Fibroblast of pulmonary artery (primary cell): Measurements from ENCODE around the gene MSLN.

Experiments
- DNase-seq: peaks from one replicate; pipeline ENCODE4 v3.0.0-alpha.2; 2010; ENCODE audit warnings: low read depth
- H3K4me3 ChIP-seq: replicated peaks from 2 replicates; pipeline ENCODE4 v1.5.1; 2011; ENCODE audit warnings: low read depth, mild to moderate bottlenecking, control low read depth, low read length, moderate library complexity
- CTCF ChIP-seq: IDR thresholded peaks from 2 replicates; pipeline ENCODE4 v1.5.1; 2011; ENCODE audit warnings: mild to moderate bottlenecking, control low read depth, low read length, inconsistent platforms; ENCODE audit errors: missing control alignments

MSLN gene

GRCh38 chr16:791131-791530 is 30.6 kb downstream of the MSLN start:
- no peak for DNase-seq
- no peak overlapping the region for H3K4me3 ChIP-seq
- no peak for TF ChIP-seq CTCF

GRCh38 chr16:792221-792995 is 31.9 kb downstream of the MSLN start:
- no peak for TF ChIP-seq CTCF
- H3K4me3 ChIP-seq: no peak overlapping the region
- no peak for DNase-seq

DNA sequence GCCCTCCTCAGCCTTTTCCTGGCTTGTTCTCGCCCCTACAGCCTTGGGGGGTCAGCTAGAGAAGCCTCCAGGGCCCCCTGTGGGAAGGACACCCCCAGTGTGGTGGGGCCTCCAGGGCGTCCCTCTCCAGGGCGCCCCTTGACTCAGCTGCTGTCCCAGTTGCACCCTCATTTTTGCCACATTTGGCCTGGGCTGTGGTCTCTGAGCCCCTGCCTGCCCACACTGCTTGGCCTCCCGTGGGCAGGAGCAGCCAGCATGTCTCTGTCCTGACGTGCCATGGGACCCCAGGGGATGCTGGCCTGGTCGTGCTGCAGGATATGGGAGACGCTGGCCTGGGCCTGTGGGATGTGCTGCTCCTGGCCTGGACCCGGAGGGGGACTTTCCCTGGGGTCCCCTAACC is 32.9 kb downstream of the MSLN start:
- no peak for TF ChIP-seq CTCF
- no peak for DNase-seq

GRCh38 chr16:794091-794822 is 33.7 kb downstream of the MSLN start:
- no peak for DNase-seq
- H3K4me3 ChIP-seq: no peak overlapping the region
- TF ChIP-seq CTCF: no peak

More for the DNA sequence above, 32.9 kb downstream of the MSLN start:
- H3K4me3 ChIP-seq: no peak overlapping the region

DNA sequence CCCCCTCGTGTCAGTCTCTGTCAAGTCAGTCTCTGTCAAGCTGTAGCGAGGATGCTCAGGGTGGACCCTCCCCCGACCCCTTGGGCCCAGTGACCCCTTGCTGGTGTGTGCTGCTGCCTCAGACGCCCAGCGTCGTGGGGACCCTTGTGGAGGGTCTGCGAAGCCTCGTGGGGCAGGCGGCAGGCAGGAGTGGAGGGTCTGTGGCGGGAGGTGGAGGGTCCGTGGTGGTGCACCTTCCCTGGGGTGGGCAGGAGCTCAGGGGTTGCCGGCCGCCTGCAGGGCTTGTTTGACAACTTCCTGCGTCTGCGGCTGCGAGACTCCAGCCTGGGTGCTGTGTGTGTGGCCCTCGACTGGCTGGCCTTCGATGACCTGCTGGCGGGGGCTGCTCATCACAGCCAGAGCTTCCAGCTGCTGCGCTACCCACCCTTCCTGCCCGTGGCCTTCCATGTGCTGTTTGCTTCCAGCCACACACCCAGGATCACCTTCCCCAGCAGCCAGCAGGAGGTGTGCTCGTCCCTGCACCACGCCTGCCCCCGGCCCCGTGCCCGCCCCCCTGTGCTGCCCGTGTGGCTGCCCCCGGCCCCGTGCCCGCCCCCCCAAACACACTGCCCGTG is 34.4 kb downstream of the MSLN start:
- no peak for TF ChIP-seq CTCF
- no peak overlapping the region for H3K4me3 ChIP-seq
- DNase-seq: no peak

DNA sequence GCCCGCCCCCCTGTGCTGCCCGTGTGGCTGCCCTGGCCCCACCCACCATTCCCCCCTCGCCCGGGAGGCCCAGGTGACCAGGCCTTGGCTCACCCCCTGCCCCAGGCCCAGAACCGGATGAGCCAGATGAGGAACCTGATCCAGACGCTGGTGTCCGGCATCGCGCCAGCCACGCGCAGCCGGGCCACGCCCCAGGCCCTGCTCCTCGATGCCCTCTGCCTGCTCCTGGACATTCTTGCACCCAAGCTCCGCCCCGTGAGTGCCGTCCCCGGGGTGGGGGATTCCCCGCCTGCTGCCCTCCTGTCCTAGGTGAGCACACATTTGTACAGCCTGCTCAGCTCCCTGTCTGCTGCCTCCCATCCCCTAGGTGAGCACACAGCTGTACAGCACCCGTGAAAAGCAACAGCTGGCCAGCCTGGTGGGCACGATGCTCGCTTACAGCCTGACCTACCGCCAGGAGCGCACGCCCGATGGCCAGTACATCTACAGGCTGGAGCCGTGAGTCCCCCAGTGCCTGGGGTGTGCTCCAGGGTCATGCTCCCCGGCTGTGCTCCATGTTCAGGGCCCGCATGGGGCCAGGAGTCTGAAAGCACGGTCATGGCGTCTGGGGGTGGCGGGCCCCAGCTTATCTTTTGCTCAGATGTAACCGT is 35.2 kb downstream of the MSLN start:
- no peak overlapping the region for H3K4me3 ChIP-seq
- TF ChIP-seq CTCF: no peak
- no peak for DNase-seq
